H1 (cell line): ENCODE results near the gene RASGRP4. TPM values are rescaled to one million over a fixed set of nuclear protein-coding genes. Genes with fewer than 3 reads are reported as not detected.
A peak's percentile ranks its signal among the peaks of the same experiment; 100 is the strongest.

Source experiments
- CTCF ChIA-PET: fragments of 300-600 bp; sonication (Branson Sonifier 250); formaldehyde crosslinking; loops from one replicate; lab custom pipeline; 2021; ENCODE audit not compliant: partially characterized antibody; lab: Charles Lee
- POLR2A ChIA-PET: fragments of 300-600 bp; sonication (Branson Sonifier 250); formaldehyde crosslinking; loops from one replicate; lab custom pipeline; 2021; ENCODE audit warnings: inconsistent platforms; ENCODE audit not compliant: partially characterized antibody; lab: Charles Lee
- DNase-seq, 2 experiments: peaks; one replicate each; pipeline versions ENCODE4 v3.0.0 to v3.0.0-alpha.2; 2010 to 2022; ENCODE audit warnings: low spot score in 2 of 2, low read depth in 1 of 2, mixed read lengths in 1 of 2
- FAIRE-seq: peaks from 2 replicates; lab custom pipeline; 2011; peaks lifted over from hg19 to GRCh38; lab: Jason Lieb, UNC
- H2AFZ ChIP-seq: 2 replicates; pipeline ENCODE4 v1.8.1; 2012; ENCODE audit warnings: low read length, inconsistent platforms
- H2AK5ac ChIP-seq: 2 replicates; pipeline ENCODE4 v1.6.1; 2013; ENCODE audit warnings: low read depth, low read length
- H2BK120ac ChIP-seq: replicated peaks from 2 replicates; pipeline ENCODE3; 2013; ENCODE audit warnings: low read depth, low read length, inconsistent platforms
- H2BK12ac ChIP-seq: 2 replicates; pipeline ENCODE4 v1.6.1; 2013; ENCODE audit warnings: low read depth, low read length
- H2BK15ac ChIP-seq: 2 replicates; pipeline ENCODE4 v1.6.1; 2013; ENCODE audit warnings: low read length
- H2BK20ac ChIP-seq: 2 replicates; pipeline ENCODE4 v1.6.1; 2013; ENCODE audit warnings: low read length
- H2BK5ac ChIP-seq: 2 replicates; pipeline ENCODE4 v1.6.1; 2013; ENCODE audit warnings: low read depth, low read length
- H3K14ac ChIP-seq: 2 replicates; pipeline ENCODE4 v1.6.1; 2013; ENCODE audit warnings: inconsistent platforms; ENCODE audit not compliant: insufficient read length
- H3K18ac ChIP-seq: 2 replicates; pipeline ENCODE4 v1.6.1; 2013; ENCODE audit warnings: low read length; ENCODE audit errors: extremely low read depth
- H3K23ac ChIP-seq: 2 replicates; pipeline ENCODE4 v1.6.1; 2013; ENCODE audit warnings: inconsistent platforms; ENCODE audit not compliant: insufficient read length
- H3K23me2 ChIP-seq: 2 replicates; pipeline ENCODE4 v1.6.1; 2013; ENCODE audit warnings: low read depth, low read length
- H3K27ac ChIP-seq: 2 replicates; pipeline ENCODE4 v1.6.1; 2011; ENCODE audit warnings: low read depth, low read length, inconsistent platforms
- H3K27me3 ChIP-seq, 4 experiments: replicated peaks in 1 of 4; 1 replicate in 1 of 4; 2 replicates in 3 of 4; pipeline versions ENCODE4 v1.6.1 to v1.8.1; 2011 to 2013; ENCODE audit warnings: low read length in 3 of 4, mild to moderate bottlenecking in 3 of 4, inconsistent platforms in 2 of 4, mixed read lengths in 2 of 4, moderate library complexity in 1 of 4; ENCODE audit not compliant: control insufficient read depth in 3 of 4, insufficient read depth in 3 of 4; ENCODE audit errors: extremely low read depth in 1 of 4
- H3K36me3 ChIP-seq, 4 experiments: 2 replicates each; pipeline versions ENCODE4 v1.6.1 to v1.8.1; 2011 to 2013; ENCODE audit warnings: mild to moderate bottlenecking in 4 of 4, low read length in 3 of 4, moderate library complexity in 2 of 4, control low read depth in 1 of 4, inconsistent platforms in 1 of 4; ENCODE audit not compliant: insufficient read depth in 4 of 4, control insufficient read depth in 2 of 4
- H3K4ac ChIP-seq: replicated peaks from 2 replicates; pipeline ENCODE3; 2013; ENCODE audit warnings: low read length, low read depth, mixed read lengths, inconsistent platforms; ENCODE audit not compliant: insufficient read length
- H3K4me1 ChIP-seq, 4 experiments: replicated peaks in 1 of 4; 1 replicate in 1 of 4; 2 replicates in 3 of 4; pipeline versions ENCODE4 v1.6.1 to v1.8.1; 2011 to 2013; ENCODE audit warnings: low read length in 3 of 4, inconsistent platforms in 2 of 4, mixed read lengths in 1 of 4; ENCODE audit not compliant: insufficient read depth in 4 of 4, control insufficient read depth in 3 of 4
- H3K4me2 ChIP-seq, 2 experiments: 2 replicates each; pipeline versions ENCODE4 v1.6.1 to v1.8.1; 2011 to 2013; ENCODE audit warnings: low read depth in 2 of 2, low read length in 2 of 2, control low read depth in 1 of 2, inconsistent platforms in 1 of 2, mild to moderate bottlenecking in 1 of 2; ENCODE audit not compliant: insufficient read depth in 1 of 2
- H3K4me3 ChIP-seq, 4 experiments: fragments of 200-600, 300-600 bp in 1 of 4; sonication (generic), shearing (Covaris generic), sonication (Bioruptor Twin) in 1 of 4; 2 replicates each; pipeline versions ENCODE4 v1.5.1 to v1.8.1; 2011 to 2016; ENCODE audit warnings: low read length in 4 of 4, low read depth in 3 of 4, control low read depth in 2 of 4, inconsistent platforms in 2 of 4, mild to moderate bottlenecking in 2 of 4, mixed read lengths in 1 of 4, moderate library complexity in 1 of 4; ENCODE audit not compliant: insufficient read depth in 2 of 4; ENCODE audit errors: extremely low read depth in 1 of 4
- H3K56ac ChIP-seq: replicated peaks from 2 replicates; pipeline ENCODE3; 2013; ENCODE audit warnings: low read depth, mild to moderate bottlenecking, mixed read lengths, low read length, inconsistent platforms; ENCODE audit not compliant: insufficient read length
- H3K79me1 ChIP-seq: 2 replicates; pipeline ENCODE4 v1.6.1; 2013; ENCODE audit warnings: low read depth, low read length, control low read depth
- H3K79me2 ChIP-seq, 2 experiments: 2 replicates each; pipeline versions ENCODE4 v1.6.1 to v1.8.1; 2012 to 2013; ENCODE audit warnings: low read length in 2 of 2, mild to moderate bottlenecking in 2 of 2, inconsistent platforms in 1 of 2; ENCODE audit not compliant: insufficient read depth in 2 of 2, control insufficient read depth in 1 of 2
- H3K9ac ChIP-seq, 4 experiments: replicated peaks in 1 of 4; 1 replicate in 1 of 4; 2 replicates in 3 of 4; pipeline versions ENCODE4 v1.6.1 to v1.8.1; 2011 to 2013; ENCODE audit warnings: low read depth in 3 of 4, low read length in 3 of 4, control low read depth in 2 of 4, mild to moderate bottlenecking in 2 of 4, moderate library complexity in 2 of 4, inconsistent platforms in 1 of 4; ENCODE audit errors: extremely low read depth in 1 of 4
- H3K9me3 ChIP-seq, 2 experiments: 2 replicates each; pipeline versions ENCODE4 v1.6.1 to v1.8.1; 2012 to 2013; ENCODE audit warnings: mild to moderate bottlenecking in 2 of 2, moderate library complexity in 2 of 2, control low read depth in 1 of 2, inconsistent platforms in 1 of 2, low read depth in 1 of 2, low read length in 1 of 2, mixed read lengths in 1 of 2; ENCODE audit not compliant: insufficient read depth in 2 of 2
- H4K20me1 ChIP-seq, 2 experiments: replicated peaks in 1 of 2; 2 replicates each; pipeline versions ENCODE3 to v1.8.1; 2011 to 2013; ENCODE audit warnings: inconsistent platforms in 2 of 2, low read length in 2 of 2, mild to moderate bottlenecking in 1 of 2; ENCODE audit not compliant: insufficient read depth in 2 of 2, control insufficient read depth in 1 of 2
- H4K5ac ChIP-seq: 2 replicates; pipeline ENCODE4 v1.6.1; 2013; ENCODE audit warnings: low read length, low read depth, mixed read lengths, inconsistent platforms; ENCODE audit not compliant: insufficient read length
- H4K8ac ChIP-seq: 2 replicates; pipeline ENCODE4 v1.8.0; 2013; ENCODE audit warnings: mild to moderate bottlenecking, moderate library complexity, low read length, inconsistent platforms; ENCODE audit not compliant: insufficient read depth; ENCODE audit errors: extremely low read depth
- H4K91ac ChIP-seq: replicated peaks from 2 replicates; pipeline ENCODE3; 2013; ENCODE audit warnings: low read length, mixed read lengths, inconsistent platforms; ENCODE audit not compliant: insufficient read length
- HDAC6 ChIP-seq: IDR thresholded peaks from one replicate; pipeline ENCODE4 v1.7.1; 2012; ENCODE audit warnings: low read depth, mild to moderate bottlenecking, inconsistent platforms, low read length, moderate library complexity
- JUN ChIP-seq: IDR thresholded peaks from 2 replicates; pipeline ENCODE4 v1.6.1; 2011; ENCODE audit warnings: low read depth, mild to moderate bottlenecking, improper control_type of control experiment, low read length
- RBBP5 ChIP-seq: IDR thresholded peaks from 2 replicates; pipeline ENCODE4 v1.7.1; 2012; ENCODE audit warnings: low read depth, mild to moderate bottlenecking, inconsistent platforms, low read length, moderate library complexity, borderline replicate concordance
- RFX5 ChIP-seq: IDR thresholded peaks from 2 replicates; pipeline ENCODE4 v1.6.1; 2011; ENCODE audit warnings: low read depth, low read length, improper control_type of control experiment, borderline replicate concordance
- SIX5 ChIP-seq: IDR thresholded peaks from 2 replicates; pipeline ENCODE4 v1.6.1; 2011; ENCODE audit warnings: mild to moderate bottlenecking, low read depth, low read length
- SP1 ChIP-seq: IDR thresholded peaks from 2 replicates; pipeline ENCODE4 v1.6.1; 2011; ENCODE audit warnings: low read depth, low read length
- SP2 ChIP-seq: IDR thresholded peaks from 2 replicates; pipeline ENCODE4 v1.6.1; 2012; ENCODE audit warnings: mild to moderate bottlenecking, low read length, inconsistent platforms
- TCF12 ChIP-seq: IDR thresholded peaks from 2 replicates; pipeline ENCODE4 v1.6.1; 2011; ENCODE audit warnings: low read depth, mild to moderate bottlenecking, low read length
- ZNF274 ChIP-seq: IDR thresholded peaks from 2 replicates; pipeline ENCODE4 v1.7.0; 2012; ENCODE audit warnings: low read length, borderline replicate concordance; ENCODE audit errors: extremely low read depth
- WGBS, 2 experiments: shearing (Covaris generic) in 1 of 2; methylation state at CpG; one replicate each; pipeline versions ENCODE4 v1.1.6 to v1.1.7; 2013 to 2015; ENCODE audit warnings: low lambda C conversion rate in 2 of 2, mixed read lengths in 2 of 2, inconsistent platforms in 1 of 2, low coverage in 1 of 2, missing lambda C conversion rate in 1 of 2; ENCODE audit not compliant: insufficient replicate concordance in 2 of 2, insufficient coverage in 1 of 2, insufficient read length in 1 of 2; ENCODE audit errors: extremely low coverage in 1 of 2, missing lambda C conversion rate in 1 of 2; 5-methylcytosine and 5-hydroxymethylcytosine counted together
- polyA plus RNA-seq, 7 experiments: library from polyadenylated mRNA; depleted of rRNA in 3 of 7; stranded (reverse) in 5 of 7; unstranded in 2 of 7; fragments of >200 nt in 5 of 7; fragments of 200-250 nt in 2 of 7; gene quantifications; 1 replicate in 5 of 7; 2 replicates in 1 of 7; 4 replicates in 1 of 7; pipeline versions ENCODE4 v1.2.1 to v1.2.3, GENCODE V29; 2011 to 2013; ENCODE audit warnings: missing spikeins in 2 of 7, mixed read lengths in 2 of 7
- total RNA-seq: library from RNA; stranded (reverse); fragmentation: NEBNext Ultra II Directional; extraction: Animal tissue kit (Norgen Biotek cat#: 25700); gene quantifications from 2 replicates; pipeline ENCODE4 v1.2.1, GENCODE V29; 2021
- TF ChIP-seq, protein P1 (sequence below): IDR thresholded peaks from 2 replicates; pipeline ENCODE4 v1.6.1; 2011; ENCODE audit warnings: low read depth, mild to moderate bottlenecking, low read length; ENCODE audit not compliant: insufficient read depth
- TF ChIP-seq, protein P2 (sequence below): IDR thresholded peaks from 2 replicates; pipeline ENCODE4 v1.6.1; 2011; ENCODE audit warnings: low read length, improper control_type of control experiment

The RASGRP4 gene
- total and polyA plus RNA-seq, 2 of the 8 experiments (the other 6 are each of a cell fraction or from before 2014, with no cell fraction given): 1.9 to 3.1 TPM

DNA sequence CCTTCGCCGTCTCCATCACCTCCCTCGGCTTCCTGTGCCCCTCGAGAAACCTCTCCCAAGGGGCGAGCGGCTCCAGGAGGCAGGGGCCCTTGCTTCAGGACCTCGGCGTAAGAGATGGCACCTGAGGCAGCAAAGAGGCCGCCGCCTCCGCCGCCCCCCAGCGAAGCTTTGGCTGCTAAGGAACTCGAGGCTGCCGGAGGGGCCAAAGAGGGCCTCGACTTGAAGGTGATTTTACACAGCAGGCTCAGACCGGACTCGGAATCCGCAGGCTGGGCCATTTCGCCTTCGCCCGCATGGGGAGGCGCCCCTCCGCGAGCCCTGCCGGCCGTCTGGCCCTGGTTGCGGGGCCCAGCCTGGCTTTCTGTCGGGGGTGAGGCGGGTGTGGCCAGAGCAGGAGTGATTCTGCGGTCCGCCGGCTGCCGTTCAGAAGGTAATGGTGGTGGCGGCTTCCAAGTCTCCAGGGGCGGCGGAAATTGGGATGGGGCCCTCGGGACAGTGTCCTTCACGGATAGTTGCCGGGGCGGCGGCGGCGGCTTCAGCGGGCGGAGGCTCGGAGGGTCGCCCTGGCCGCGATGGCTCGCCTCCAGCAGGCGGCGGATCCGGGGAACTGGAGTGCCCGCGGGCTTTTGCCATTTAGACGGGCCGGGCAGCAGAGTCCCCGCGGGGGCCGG, 39.6 kb downstream of the RASGRP4 start:
- H3K56ac ChIP-seq: no peak overlapping the region
- H2BK12ac ChIP-seq: no peak overlapping the region
- no peak overlapping the region for H4K5ac ChIP-seq
- no peak overlapping the region for H2BK120ac ChIP-seq
- peaks cover 3 to 21% (median 11%) of the 10 kb centered on the region in 4 experiments for H3K4me1 ChIP-seq
- FAIRE-seq (no peak), DNase-seq (no peak)
- H2AK5ac ChIP-seq: no peak overlapping the region
- H3K79me1 ChIP-seq: peaks cover 4% of the 10 kb centered on the region; the same call in 1 of the 2 replicates
- no peak overlapping the region for H3K23ac ChIP-seq
- H4K20me1 ChIP-seq: peaks cover 0 to 14% of the 10 kb centered on the region in 2 experiments
- H3K9me3 ChIP-seq: no peaks in the 10 kb centered on the region
- H4K91ac ChIP-seq: no peak overlapping the region
- H3K14ac ChIP-seq: no peak overlapping the region
- H3K4me3 ChIP-seq: peak overlapping the region in 2 of 4 experiments; percentile 7 to 95; a peak in 5 of 8 replicates
- H3K18ac ChIP-seq: no peak overlapping the region; the same call in 1 of the 2 replicates
- peaks cover 4 to 17% (median 12%) of the 10 kb centered on the region in 4 experiments; a peak in 7 of 8 replicates for H3K36me3 ChIP-seq
- peaks cover 0 to 7% of the 10 kb centered on the region in 2 experiments; a peak in 2 of 4 replicates for H3K79me2 ChIP-seq
- H3K4me2 ChIP-seq: peak overlapping the region; percentile 82 to 92
- no peak overlapping the region for H2BK15ac ChIP-seq
- peaks cover 12% of the 10 kb centered on the region for H3K23me2 ChIP-seq
- POLR2A ChIA-PET: interaction anchor here (0.6 to 3.0 kb wide), 5 partner anchors 8 to 115 kb away, joined by 3 to 12 read pairs (median 3); no protein-coding TSS in a partner anchor
- peak overlapping the region; percentile 62; the same call in 1 of the 2 replicates for H4K8ac ChIP-seq
- H2BK20ac ChIP-seq: no peak overlapping the region
- CTCF ChIA-PET: interaction anchor here (0.6 to 3.2 kb wide), 8 partner anchors 11 to 485 kb away, joined by 3 to 37 read pairs (median 4); partner anchors contain the start of genes FAM98C and PSMD8
- H3K4ac ChIP-seq: no peak overlapping the region
- WGBS, 2 experiments: 81% methylated on average over 26 of the region's 61 CpGs; no CpG with 5 or more reads in 1 of the 2 experiments
- no peak overlapping the region for H3K27ac ChIP-seq
- H2AFZ ChIP-seq: no peak overlapping the region
- no peaks in the 10 kb centered on the region for H3K27me3 ChIP-seq
- H2BK5ac ChIP-seq: no peak overlapping the region
- no peak overlapping the region; a peak in 1 of 7 replicates for H3K9ac ChIP-seq
- TF ChIP-seq RBBP5: no peak
- TF ChIP-seq TCF12: no peak
- TF ChIP-seq HDAC6: no peak
- TF ChIP-seq, protein P1, sequence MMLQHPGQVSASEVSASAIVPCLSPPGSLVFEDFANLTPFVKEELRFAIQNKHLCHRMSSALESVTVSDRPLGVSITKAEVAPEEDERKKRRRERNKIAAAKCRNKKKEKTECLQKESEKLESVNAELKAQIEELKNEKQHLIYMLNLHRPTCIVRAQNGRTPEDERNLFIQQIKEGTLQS: no peak
- TF ChIP-seq ZNF274: no peak
- TF ChIP-seq, protein P2, sequence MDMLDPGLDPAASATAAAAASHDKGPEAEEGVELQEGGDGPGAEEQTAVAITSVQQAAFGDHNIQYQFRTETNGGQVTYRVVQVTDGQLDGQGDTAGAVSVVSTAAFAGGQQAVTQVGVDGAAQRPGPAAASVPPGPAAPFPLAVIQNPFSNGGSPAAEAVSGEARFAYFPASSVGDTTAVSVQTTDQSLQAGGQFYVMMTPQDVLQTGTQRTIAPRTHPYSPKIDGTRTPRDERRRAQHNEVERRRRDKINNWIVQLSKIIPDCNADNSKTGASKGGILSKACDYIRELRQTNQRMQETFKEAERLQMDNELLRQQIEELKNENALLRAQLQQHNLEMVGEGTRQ: no peak
- TF ChIP-seq SIX5: no peak
- TF ChIP-seq RFX5: no peak
- TF ChIP-seq SP2: no peak
- no peak for TF ChIP-seq JUN
- no peak for TF ChIP-seq SP1
